Activated CD4-positive, CD25-positive, alpha-beta regulatory T cell treated with anti-CD3 and anti-CD28 coated beads, Interleukin-2, amount 50 U/mL, for 16 hours (primary cell): ENCODE data around the gene MAN2A2.

Experiments
- DNase-seq: peaks from one replicate; pipeline ENCODE4 v3.0.0-alpha.2; 2020; ENCODE audit warnings: low read depth, low spot score

Gene MAN2A2

GRCh38 chr15:90942354-90943120 lies 39.4 kb downstream of the MAN2A2 start:
- no peak for DNase-seq

DNA sequence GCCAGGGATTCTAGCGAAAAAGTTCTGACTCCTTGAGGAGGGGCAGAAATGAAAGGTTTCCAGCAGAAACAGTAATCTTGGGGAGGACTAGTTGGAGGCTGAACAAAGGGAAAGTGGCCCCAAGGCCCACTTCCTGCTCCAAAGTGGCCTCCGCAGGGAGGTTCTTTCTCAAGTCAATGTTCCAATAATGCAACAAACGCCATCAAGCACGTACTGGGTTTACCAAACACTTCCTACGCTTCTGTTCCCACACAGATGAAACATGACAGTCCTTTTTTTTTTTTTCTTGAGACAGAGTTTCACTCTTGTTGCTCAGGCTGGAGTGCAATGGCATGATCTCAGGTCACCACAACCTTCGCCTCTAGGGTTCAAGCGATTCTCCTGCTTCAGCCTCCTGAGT lies 42.0 kb downstream of the MAN2A2 start:
- no peak for DNase-seq

DNA sequence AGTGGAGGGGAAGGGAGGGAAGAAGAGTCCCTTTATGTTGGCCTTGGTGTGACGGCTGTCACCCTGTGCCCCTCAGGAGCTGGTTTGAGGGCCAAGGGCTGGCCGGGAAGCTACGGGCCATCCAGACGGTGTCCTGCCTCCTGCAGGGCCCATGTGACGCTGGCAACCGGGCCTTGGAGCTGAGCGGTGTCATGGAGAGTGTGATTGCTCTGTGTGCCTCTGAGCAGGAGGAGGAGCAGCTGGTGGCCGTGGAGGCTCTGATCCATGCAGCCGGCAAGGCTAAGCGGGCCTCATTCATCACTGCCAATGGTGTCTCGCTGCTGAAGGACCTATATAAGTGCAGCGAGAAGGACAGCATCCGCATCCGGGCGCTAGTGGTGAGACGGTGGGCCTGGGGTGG lies 43.4 kb downstream of the MAN2A2 start:
- no peak for DNase-seq

DNA sequence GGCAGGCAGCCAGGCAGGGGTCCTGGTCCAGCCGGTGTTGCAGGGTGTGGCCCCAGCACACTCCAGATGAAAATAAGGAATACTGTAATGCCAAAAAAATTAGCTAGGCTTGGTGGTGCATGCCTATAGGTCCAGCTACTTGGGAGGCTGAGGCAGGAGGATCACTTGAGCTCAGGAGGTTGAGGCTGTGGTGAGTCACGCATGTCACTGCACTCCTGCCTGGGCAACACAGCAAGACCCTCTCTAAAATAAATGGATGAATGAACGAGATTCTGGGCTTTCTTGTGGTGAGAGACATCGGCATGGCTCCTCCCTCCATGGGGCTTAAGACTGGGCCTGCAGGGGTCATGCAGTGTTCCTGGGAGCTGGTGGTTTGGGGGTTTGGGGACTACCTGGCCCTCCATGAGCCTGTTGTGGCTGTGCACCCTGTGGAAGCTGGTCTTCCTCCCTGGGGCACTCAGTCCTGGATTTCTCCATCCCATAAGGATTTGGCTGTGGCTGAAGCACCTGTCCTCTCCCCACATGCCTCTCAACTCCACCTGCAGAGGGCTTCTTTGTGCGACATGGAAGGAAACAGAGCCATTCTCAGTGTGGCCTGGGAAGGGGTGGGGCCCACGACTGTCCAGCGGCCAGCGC lies 44.0 kb downstream of the MAN2A2 start:
- DNase-seq, result no peak

GRCh38 chr15:90947577-90948357 lies 44.7 kb downstream of the MAN2A2 start:
- no peak for DNase-seq

- no peak for DNase-seq
Measured at GRCh38 chr15:90948506-90948905, 45.4 kb downstream of the MAN2A2 start.

DNA sequence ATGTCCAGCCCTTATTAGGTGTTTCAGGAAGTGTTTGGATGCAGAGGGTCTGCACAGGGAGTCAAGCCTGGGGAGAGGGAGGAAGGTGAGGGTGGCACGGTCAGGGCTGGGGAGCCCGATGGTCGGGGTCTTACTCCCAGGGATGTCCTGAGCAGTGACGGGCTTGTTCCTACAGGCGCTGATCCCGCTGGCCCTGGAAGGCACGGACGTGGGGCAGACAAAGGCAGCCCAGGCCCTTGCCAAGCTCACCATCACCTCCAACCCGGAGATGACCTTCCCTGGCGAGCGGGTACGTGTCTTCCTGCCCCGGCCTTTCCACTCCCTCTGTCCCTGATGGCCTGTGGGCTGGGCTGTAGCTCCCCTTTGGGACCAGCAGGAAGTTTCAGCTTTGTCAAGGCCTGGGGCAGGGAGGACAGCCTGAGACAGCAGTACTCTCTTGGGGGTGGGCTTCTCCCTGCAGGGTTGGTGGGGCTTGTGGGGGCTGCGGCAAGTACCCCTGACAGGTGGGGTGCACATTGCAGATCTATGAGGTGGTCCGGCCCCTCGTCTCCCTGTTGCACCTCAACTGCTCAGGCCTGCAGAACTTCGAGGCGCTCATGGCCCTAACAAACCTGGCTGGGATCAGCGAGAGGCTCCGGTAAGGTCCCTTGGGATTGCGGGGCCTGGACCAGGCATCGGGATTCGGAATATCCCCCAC lies 47.0 kb downstream of the MAN2A2 start:
- DNase-seq, result no peak

DNA sequence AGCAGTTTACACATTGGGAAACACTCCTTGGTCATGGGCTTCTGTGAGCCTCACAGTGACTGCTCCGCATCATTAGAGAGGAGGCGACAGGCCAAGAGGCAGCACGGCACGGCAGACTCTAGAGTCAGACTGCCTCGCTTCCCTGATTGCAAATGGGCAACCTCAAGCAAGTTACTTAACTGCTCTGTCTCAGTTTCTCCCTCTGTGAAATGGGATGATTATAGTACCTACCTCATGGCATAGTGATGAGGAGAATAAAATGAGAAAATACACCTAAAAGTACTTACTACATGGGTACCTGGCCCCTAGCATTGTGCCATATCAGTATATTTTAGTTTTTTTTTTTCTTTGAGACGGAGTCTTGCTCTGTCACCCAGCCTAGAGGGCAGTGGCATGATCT lies 47.6 kb downstream of the MAN2A2 start:
- no peak for DNase-seq

GRCh38 chr15:90952901-90953677 lies 50.0 kb downstream of the MAN2A2 start:
- DNase-seq, result no peak

DNA sequence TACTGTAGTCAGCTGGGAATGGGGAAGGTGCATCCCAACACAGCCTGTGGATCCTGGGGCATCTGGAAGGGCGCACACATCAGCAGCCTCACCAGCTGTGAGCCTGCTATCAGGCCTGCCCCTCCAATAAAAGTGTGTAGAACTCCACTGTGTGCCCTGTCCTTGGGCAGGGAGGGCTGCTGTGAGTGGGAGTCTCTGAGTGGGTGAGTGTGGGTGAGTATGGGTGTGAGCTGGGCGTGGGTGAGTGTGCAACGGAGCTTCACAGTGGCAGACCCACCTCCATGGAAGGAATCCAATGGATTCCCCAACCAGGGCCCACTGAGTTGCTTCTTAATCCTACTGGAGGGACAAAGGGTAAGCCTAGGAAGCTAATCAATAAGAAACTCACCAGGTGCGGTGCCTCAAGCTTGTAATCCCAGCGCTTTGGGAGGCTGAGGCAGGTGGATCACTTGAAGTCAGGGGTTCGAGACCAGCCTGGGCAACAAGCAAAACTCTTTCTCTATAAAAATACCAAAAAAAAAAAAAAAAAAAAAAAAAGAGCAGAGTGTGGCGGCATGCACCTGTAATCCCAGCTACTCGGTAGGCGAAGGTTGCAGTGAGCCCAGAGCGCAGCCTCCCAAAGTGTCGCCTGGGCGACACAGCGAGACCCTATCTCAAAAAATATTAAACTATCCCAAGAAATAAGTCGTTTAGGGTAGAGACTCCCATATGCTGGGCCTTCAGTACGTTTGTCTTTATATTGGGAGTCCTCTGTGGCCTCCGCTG lies 51.0 kb downstream of the MAN2A2 start:
- DNase-seq, result no peak

GRCh38 chr15:90954712-90955623 lies 51.9 kb downstream of the MAN2A2 start, which contains the start of gene RCCD1:
Gene RCCD1 (plus strand): TSS chr15:90954884. CDS start chr15:90956735, 1,851 bp downstream.
- DNase-seq, result peak; percentile 82

DNA sequence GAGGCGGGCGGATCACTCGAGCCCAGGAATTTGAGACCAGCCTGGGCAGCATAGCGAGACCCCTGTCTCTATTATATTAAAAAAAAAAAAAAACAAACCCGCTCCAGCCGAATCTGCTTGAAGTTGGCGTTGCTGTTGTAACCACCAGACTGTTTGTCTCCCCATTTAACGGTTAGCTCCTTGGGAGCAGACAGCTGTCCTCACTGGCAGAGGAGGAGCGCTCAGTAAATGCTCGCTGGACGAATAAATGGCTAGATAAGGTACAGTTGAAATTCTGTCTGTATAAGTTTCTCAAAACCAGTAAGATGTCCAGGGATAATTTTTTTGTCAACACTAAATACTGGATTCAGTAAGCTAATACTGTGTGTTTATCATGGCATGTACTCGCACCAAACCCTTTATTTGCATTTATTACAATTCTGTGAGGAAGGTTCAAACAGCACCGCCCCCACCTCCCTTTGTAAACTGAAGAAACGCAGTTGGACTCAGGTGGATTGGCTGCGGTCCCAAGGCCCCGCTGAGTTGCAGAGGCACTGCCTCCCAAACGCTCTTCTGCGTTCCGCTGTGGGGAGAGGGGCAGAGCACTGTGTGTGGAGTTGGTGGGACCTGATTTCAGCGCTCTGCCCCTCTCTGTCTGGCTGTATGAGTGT lies 52.6 kb downstream of the MAN2A2 start:
- DNase-seq, result no peak

- peak; percentile 24 for DNase-seq
Measured at GRCh38 chr15:90956274-90957030, 53.4 kb downstream of the MAN2A2 start.

DNA sequence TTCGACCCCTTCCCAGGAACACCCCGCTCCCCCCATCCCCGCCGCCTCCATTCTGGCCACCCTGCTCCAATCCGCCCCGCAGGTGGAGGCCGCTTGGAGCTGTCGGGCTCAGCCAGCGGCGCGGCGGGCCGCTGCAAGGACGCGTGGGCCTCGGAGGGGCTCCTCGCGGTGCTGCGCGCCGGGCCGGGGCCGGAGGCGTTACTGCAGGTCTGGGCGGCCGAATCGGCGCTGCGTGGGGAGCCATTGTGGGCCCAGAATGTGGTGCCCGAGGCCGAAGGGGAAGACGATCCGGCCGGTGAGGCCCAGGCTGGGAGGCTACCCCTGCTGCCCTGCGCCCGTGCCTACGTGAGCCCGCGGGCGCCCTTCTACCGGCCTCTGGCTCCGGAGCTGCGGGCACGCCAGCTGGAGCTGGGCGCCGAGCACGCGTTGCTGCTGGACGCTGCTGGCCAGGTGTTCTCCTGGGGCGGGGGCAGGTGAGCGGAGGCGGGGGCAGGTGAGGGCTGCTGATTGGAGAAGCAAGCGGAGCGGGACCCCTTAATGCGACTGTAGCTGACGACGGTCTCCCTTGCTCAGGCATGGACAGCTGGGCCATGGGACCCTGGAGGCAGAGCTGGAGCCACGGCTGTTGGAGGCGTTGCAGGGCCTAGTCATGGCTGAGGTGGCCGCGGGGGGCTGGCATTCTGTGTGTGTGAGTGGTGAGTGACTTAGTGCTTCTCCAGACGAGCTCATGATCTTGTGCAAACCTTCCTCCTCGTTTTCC lies 54.1 kb downstream of the MAN2A2 start:
- DNase-seq, result no peak

DNA sequence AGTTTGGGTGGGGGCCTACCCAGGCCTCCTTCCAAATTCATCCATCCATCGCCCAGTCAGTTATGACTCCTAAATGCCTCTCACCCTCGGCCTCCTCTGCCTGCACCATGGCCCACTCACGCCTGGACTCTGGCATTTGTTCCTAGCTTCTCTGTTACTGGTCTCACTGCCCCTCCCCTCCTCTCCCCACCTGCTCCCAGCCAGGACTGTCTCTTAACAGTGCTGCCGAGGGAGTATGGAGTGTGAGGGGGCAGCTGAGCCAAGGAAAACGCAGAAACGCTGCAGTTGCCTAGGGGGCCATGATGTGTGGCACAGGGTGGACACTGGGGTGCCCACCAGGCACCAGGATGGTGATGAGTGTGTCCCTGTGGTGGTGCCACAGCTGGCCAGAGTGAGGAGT lies 54.7 kb downstream of the MAN2A2 start:
- no peak for DNase-seq

DNA sequence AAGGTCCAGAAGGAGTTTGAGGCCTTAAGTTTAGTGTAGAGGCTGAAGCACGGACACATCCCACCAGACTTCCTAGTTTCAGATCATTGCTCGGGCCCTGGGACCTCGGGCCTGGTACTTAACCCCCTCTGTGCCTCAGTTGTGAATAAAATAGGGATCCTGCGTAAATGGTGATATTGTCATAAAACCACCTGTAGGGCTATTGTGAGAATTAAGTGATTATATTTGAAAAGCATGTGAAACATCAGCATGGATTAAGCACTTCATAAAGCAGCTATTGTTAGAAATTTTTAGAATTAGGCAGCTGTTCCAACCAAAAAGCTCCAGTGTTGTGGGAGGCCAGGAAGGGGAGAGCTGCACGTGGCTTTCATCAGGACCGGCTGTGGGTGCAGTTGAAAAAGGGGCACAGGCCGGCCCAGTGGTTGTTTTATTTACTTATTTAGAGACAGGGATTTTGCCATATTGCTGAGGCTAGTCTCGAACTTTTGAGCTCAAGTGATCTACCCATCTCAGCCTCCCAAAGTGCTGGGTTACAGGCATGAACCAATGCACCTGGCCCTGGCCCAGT lies 56.0 kb downstream of the MAN2A2 start:
- DNase-seq, result no peak

DNA sequence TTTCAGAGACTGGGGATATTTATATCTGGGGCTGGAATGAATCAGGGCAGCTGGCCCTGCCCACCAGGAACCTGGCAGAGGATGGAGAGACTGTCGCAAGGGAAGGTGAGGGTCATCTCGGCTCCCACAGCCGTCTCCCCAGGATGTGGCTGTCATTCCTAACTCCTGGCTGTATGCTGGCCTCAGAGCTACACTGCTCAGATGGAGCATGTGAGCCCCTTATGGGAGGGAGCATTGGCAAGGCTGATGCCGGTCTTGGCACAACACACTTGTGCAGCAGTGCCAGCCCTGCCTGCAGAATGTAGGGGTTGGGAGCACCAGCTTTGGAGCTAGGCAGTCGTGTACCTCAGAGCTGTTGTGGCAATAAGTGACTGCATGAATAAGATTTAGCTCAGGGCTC lies 56.8 kb downstream of the MAN2A2 start:
- DNase-seq, result no peak
